NCI-H1930 (cell line): ENCODE measurements around the gene EEIG2.

ENCODE experiments used
- DNase-seq, 2 experiments: peaks; one replicate each; lab custom pipeline; 2025; lab: John Stamatoyannopoulos, UW

Gene EEIG2

DNA sequence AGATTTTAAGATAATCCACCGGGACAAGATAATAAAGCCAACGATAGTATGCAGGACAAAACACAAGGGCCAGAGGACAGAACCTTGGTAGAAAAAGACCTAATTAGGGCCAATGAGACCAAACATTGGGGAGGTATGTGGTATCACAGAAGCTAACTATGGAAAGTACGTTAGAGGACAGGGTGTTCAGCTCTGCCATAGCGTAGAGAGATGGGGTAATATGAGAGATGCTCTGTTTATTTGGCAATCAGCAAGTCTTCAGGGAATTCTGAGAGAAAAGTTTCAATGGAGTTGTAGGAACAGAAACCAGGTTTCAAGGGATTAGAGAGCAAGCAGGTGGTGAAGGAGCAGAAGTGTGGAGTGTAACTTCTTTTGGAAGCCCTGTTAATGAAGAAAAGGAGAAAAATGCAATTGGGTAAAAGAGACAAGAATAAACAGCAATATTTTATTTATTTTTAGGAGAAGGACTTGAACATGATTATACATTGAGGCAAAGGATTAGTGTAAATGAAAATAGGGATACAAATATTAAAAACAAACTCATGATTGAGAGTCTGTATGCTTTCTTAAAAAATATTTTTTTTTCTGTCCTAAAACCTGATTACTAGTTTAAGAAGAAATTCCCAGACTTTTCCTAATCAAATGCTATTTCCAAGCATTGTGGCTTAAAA, 24.0 kb downstream of the EEIG2 start:
- DNase-seq, result peak in 1 of 2 experiments; percentile 56

DNA sequence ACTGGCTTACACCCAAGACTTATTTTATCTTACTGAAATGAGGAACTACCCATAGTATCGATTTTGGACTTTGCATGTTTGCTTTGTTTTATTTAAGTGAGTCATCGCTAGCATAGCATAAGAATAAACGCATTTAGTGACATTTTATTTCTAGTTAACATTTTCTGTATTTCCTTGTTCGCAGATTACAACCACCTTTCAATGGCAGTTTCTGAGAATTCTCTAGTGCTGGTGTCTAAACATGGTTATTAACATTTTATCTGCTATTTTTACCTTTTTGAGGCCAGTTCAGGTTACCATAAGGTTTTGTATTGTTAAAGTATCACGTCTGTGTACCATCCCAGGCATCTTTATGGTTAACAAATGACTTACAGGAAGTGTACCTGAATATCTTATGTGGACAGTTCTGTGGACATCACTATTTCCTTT, 24.5 kb downstream of the EEIG2 start:
- no peak for DNase-seq

DNA sequence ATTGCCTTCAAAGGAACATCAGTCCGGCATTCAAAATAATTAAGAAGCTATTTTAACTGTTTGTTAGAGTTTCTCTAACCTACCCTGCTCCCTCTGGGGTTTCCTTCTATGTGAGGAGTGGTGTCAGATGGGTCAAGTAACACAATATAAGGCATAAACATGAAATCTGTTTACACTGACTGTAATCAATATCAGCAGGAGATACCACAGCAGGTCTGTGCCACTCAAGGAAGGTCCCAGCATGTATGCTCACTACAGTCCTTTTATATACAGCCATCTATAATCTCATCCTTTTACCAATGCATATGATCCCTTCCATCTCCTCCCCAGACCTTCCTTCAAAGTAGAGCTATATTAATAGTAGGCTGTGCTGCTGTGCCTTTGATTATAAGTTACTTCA, 25.4 kb downstream of the EEIG2 start:
- DNase-seq, result no peak

GRCh38 chr1:108590441-108590840, 30.5 kb downstream of the EEIG2 start:
- DNase-seq, result no peak

DNA sequence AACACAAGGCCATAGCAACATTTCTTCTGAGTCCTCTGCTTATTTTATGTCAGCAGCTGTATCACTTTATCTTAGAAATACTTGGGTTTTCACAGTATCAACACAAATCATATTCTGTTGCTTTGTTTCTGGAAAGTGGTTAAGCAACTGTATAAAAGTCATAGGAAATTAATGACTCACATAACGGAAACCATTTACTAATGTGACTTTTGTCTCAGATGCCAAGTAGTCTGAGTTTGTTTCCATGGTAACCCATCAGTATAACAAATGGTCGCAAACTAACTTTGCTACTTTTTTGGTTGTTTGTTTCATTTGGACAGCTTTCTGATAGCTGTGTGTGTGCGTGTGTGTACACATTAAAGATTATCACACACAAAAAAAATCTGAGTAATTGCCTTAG, 31.1 kb downstream of the EEIG2 start:
- DNase-seq, result no peak

DNA sequence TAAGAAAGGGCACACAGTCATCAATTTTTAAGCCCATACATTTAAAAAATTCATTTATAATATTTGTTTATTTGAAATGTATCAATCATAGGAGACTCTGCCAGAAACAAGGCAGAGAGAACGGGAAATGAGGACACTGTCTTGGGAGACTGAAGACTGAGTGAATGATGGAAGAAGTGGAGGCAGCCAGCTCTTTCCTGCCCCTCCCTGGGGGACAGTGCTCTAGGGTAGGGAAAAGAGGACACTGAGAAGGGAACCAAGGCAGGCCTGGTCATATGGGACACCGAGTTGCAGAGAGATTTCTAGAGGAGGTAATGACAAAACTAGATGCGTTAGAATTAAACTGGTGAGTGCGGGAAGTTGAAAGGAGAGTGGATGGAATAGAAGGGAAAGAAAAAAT, 31.6 kb downstream of the EEIG2 start:
- no peak for DNase-seq

- DNase-seq, result no peak
Measured at GRCh38 chr1:108592030-108592759, 32.3 kb downstream of the EEIG2 start.

- DNase-seq, result no peak
Measured at GRCh38 chr1:108593448-108593847, 33.5 kb downstream of the EEIG2 start.

DNA sequence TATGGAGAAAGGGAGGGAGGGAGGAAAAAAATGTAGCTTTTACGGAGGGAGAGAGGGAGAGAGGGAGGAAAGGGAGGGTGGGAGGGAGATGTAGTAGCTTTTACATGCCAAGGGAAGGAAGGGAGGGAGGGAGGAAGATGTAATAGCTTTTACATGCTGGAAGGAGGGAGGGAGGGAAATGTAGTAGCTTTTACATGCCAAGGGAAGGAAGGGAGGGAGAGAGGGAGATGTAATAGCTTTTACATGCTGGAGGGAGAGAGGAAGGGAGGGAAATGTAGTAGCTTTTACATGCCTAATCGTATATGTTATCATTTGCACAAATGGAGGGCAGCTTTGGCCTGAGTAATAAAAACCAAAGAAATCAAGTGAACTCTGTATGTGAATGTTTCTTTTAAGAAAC, 35.6 kb downstream of the EEIG2 start:
- no peak for DNase-seq

- no peak for DNase-seq
Measured at GRCh38 chr1:108597041-108597440, 37.1 kb downstream of the EEIG2 start.

DNA sequence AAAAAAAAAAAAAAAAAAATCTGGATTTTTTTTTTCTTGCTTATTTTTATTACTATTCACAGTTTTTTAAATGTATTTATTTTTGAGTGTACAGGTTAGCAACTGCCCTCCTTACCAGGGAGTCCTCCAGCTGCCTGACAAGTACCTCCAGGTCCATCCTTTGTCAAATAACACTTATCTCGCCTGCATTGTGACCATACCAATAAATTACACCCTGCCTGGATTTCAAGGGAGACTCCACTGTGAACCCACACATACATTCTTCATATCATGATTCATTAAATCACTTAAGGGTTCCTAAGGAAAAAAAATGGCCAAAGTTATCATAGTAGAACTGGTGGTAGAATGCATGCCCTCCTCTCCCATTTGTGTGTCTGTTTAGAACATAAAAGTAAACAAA, 38.4 kb downstream of the EEIG2 start:
- DNase-seq, result no peak

GRCh38 chr1:108600504-108600903, 40.6 kb downstream of the EEIG2 start:
- DNase-seq, result no peak

GRCh38 chr1:108601708-108602410, 42.0 kb downstream of the EEIG2 start:
- DNase-seq, result no peak

GRCh38 chr1:108605633-108606032, 45.7 kb downstream of the EEIG2 start:
- DNase-seq, result no peak

GRCh38 chr1:108606478-108606877, 46.6 kb downstream of the EEIG2 start:
- DNase-seq, result no peak

DNA sequence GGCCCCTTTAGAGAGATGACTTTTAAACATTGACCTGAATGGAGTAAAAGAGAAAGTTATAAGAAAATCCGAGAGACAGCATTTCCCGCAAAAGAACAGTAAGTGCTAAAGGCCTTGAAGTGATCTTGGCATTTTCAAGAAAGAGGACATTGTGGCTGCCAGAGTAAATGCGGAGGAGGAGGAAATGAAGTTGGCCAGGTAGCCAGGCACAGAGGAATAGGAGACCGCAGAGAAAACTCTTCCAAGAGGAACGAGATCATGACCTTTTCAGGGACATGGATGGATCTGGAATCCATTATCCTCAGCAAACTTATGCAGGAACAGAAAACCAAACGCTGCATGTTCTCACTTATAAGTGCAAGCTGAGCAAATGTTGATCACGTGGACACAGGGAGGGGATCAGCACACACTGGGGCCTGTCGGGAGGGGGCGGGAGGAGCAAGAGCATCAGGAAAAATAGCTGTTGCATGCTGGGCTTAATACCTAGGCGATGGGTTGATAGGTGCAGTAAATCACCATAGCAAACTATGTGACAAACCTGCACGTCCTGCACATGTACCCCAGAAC, 49.7 kb downstream of the EEIG2 start:
- DNase-seq, result no peak
